HG02938 (cell line): ENCODE measurements around the gene IER5L.
A peak's percentile ranks its signal among the peaks of the same experiment; 100 is the strongest.

Experiments
- ATAC-seq: cut with Tn5 transposase; IDR thresholded peaks from one replicate; pipeline ENCODE4 v1.9.1; 2021; ENCODE audit warnings: mild to moderate bottlenecking, moderate library complexity; ENCODE audit not compliant: unreplicated experiment

The IER5L gene

DNA sequence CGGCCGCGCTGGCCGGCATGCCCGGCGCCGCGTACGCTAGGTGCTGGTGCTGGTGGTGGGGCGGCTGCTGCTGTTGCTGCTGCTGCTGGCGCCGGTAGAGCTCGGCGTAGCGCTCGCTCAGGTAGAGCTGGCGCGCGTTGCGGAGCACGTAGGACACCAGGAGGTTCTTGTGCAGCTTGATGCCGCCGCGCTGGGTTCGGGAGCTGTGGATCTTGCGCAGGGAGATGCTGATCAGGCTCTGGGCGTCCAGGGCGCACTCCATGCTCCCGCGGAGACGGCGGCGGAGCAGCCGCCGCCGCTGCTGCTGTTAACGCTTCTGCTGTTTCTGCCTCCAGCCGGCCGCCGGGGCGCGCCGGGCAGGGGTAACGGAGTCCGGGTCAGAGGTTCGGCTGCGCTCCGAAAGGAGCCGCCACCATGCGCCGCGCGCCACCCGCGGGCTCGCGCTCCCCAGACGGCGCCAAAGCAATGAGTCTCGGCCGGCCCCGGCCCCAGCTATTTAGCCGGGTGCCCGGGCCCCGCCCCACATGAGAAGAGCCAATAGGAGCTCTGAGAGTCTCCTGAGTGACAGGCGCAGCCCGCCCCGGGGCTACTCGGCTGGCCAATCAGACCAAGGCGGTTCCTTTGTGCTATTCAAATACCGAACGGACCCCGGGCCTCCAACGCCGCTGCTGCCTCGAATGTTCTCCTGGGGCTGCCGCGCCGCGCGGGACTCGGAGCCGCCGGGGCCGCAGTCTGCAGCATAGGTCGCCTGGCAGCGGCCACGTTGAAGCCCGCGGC is at the start of gene IER5L:
Gene IER5L, minus strand, starts transcription at position 471 of the 777 bp plus-strand sequence. Its CDS starts 209 bp downstream, at position 262.
- ATAC-seq: peak; percentile 77

GRCh38 chr9:129227843-129228189 is 49.8 kb upstream of the IER5L start:
- ATAC-seq: no peak

DNA sequence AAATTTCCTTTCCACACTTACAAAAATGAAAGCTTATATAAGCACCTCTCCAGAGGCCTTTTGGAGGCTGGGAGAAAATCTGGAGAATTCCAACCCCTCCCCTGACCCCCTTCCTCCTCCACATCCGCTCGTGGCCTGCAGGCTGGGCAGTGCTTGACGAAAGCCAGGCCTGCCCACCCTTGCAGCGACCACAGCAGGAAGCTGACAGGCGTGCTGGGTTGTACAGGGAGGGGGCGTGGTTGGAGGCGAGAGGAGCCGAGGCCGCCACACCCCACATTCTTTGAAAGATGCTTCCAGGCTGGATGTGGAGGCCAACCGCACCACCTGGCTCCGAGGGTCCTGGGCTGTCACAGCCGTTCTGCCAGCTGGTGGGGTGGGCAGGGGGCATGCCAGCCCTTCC is 47.8 kb upstream of the IER5L start:
- ATAC-seq: no peak

GRCh38 chr9:129225490-129225778 is 47.4 kb upstream of the IER5L start:
- no peak for ATAC-seq

- no peak for ATAC-seq
Observed at GRCh38 chr9:129224618-129225489, 46.8 kb upstream of the IER5L start.

- no peak for ATAC-seq
Observed at GRCh38 chr9:129223551-129224208, 45.6 kb upstream of the IER5L start.

- no peak for ATAC-seq
Observed at GRCh38 chr9:129222819-129223218, 44.8 kb upstream of the IER5L start.

DNA sequence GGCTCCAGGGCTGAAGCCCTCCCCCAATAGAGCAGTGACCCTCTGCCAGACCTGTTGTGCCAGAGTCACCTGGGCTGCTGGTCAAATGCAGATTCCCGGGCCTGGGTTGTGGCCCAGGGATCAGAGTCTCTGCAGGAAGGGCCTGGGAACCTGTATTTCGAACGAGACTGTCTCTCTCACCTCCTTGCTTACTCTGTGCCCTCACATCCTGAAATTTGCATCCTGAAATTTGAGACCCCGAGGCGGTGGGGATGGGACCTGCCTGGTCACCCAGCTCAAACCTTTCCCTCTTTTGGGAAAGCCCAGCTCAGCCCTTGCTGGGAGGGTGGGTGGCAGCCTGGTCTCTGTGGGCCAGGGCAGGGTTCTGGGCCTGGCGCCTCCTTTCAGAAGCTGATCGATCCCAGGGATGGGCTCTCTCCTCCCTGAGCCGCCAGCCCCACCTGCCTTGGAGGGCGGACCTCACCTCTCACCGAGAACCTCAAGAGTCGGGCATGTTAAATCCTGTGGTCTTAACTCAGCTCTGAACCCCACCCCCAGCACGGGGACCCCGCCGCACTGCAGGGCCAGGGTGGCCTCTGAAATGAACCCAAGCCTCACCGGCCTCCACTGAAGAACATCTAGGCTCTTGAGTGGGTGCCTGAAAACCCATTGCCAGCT is 44.0 kb upstream of the IER5L start:
- ATAC-seq: no peak

DNA sequence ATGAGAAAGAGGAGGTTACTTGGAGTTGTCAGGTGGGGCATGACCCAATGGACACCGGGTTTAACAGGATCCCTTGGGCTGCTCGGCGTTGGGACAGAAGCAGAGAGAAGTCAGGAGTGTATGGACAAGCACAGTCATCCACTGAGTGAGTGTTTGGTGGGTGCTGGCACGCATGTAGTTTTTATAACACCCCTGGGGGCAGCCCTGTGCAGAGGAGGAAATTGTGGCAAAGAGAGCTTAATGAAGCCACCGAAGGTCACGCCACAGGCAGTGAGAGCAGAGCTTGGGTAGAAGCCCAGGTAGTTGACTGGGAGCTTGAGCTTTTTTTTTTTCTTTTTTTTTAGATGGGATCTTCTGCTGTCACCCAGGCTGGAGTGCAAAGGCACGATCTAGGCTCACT is 43.2 kb upstream of the IER5L start:
- no peak for ATAC-seq

DNA sequence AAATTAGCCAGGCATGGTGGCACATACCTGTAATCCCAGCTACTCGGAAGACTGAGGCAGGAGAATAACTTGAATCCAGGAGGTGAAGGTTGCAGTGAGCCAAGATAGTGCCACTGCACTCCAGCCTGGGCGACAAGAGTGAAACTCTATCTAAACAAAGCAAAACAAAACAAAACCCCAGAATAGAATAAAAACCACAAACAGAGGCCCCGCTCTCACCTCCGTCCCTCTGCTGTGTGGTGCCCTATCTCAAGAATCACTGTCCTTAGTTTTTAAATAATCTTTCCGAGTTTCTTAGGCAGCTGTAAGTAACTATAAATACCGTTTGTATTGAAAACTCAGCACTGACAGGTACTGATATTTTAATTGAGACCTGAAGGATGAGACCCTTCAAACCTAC is 42.7 kb upstream of the IER5L start:
- ATAC-seq: no peak

DNA sequence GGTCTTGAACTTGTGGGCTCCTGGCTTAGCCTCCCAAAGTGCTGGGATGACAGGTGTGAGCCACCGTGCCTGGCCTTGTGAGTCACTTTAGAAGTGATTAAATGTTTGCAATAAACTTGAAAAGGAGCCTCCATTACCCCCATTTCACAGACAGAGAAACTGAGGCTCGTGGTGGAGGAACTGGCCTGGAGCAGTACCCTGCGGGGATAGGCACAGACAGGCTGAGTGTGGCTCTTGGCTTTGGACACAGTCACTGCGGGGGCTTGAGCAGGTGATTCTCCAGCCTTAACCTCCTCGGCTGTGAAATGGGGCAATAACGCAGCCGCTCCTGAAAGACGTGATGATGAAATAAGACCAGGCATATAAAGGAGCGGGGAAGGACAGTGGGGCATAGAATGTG is 40.9 kb upstream of the IER5L start:
- no peak for ATAC-seq

- no peak for ATAC-seq
Observed at GRCh38 chr9:129218272-129218625, 40.2 kb upstream of the IER5L start.

- no peak for ATAC-seq
Observed at GRCh38 chr9:129213551-129213950, 35.5 kb upstream of the IER5L start.

- ATAC-seq: no peak
Observed at GRCh38 chr9:129211686-129212085, 33.6 kb upstream of the IER5L start.

- no peak for ATAC-seq
Observed at GRCh38 chr9:129210125-129210524, 32.1 kb upstream of the IER5L start.

DNA sequence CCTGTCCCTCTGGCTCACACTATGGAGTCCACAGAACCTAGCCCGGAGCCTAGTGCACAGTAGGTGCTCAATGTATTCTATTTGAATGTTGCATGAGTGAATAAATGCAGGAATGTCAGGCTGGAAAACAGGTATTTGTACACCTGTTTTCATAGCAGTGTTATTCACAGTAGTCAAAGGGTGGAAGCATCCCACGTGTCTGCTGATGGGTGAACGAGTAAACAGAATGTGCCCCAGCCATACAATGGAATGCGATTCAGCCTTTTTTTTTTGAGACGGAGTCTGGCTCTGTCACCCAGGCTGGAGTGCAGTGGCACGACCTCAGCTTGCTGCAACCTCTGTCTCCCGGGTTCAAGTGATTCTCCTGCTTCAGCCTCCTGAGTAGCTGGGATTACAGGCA is 31.5 kb upstream of the IER5L start:
- no peak for ATAC-seq

DNA sequence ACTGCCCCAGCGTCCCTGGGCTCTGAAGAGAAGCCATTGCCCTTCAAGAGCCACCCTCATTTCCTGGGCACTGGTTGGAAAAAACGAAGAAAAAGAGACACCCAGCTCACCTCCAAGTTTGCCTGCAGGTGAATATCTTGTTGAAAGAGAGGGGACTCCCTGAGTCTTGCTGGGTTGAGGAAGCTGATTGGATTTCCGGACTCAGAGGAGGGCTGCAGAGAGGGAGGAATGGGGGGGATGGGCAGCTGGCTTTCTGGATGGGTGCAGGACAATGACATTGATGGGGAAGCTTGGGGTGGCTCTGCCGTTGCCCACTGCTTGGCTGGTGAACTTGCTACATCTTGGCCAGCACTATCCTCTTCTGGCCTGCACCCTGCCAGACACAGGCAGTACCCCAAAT is 31.0 kb upstream of the IER5L start:
- ATAC-seq: no peak

- ATAC-seq: no peak
Observed at GRCh38 chr9:129208207-129209032, 30.4 kb upstream of the IER5L start.

DNA sequence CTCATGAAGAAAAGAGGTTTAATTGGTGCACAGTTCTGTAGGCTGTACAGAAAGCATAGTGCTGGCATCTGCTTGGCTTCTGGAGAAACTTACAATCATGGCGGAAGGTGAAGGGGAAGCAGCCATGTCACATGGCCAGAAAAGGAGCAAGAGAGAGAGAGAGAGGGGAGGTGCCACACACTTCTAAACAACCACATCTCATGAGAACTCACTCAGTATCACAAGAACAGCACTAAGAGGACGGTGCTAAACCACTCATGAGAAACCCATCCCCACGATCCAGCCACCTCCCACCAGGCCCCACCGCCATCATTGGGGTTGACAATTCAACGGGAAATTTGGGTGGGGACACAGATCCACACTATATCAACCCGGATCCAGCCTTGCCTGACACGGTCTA is 28.8 kb upstream of the IER5L start:
- no peak for ATAC-seq

DNA sequence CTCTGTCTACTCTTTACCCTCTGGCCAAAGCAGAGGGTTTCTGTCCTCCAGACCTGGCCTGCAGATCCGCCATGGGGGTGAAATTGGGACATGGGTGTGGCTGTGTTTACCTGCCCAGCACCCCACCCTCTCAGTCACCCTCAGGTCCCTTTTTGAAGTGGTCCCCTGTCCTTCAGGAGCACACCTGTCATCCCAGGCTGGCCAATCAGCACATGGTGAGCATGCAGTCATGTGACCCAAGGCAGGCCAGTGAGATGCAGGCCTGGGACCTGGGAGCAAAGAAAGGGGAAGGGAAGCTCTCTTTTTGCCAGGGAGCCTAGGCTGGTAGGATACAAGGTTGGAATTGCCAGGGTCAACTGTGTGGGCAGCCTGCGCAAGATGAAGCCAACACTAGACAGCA is 28.3 kb upstream of the IER5L start:
- ATAC-seq: no peak

- ATAC-seq: no peak
Observed at GRCh38 chr9:129204840-129205239, 26.8 kb upstream of the IER5L start.
